ENCODE data around the gene TMEM182.

The TMEM182 gene

GRCh38 chr2:102801098-102801718 is 39.4 kb downstream of the TMEM182 start:
- no peak for DNase-seq (ENCODE audit: low read depth in 2 of 2)

DNA sequence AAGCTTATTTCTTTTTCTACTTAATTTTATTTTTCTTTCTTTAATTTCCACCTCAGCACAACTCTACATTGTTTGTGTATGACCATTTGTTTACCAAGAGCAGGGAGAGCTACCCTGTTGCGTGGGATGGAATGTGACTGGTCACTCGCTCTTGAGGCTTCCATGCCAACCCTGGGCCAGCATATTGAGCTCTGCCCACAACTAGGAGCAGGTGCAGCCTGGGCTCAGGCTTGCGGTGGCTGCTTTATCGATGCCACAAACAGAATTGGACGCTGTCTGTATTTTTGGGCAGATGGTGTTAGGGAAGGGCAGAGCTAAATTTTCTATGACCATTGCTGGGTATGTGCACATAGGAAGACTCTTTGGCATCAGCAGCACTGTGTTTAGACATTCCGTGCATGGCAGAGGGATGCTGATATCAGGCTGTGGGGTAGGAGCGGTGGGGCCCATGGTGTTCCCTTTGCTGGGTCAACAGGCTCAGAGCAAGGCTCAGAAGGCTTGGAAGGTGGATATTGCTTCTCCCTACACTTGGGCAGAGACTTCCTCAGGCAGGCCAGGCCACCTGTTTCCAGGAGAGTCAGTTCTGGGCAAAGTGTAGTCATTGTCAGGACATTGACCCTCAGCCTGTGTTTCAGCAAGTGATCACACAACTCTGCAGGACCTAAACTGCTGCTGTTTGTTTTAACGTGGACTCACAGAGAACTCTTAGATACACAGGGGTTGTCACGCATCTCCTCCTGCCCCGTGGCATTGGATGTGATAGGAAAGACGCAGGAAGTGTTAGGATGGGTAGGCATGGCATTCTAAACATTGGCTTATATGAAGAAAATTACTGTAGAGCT is 40.2 kb downstream of the TMEM182 start:
- DNase-seq (ENCODE audit: low read depth in 2 of 2): no peak

GRCh38 chr2:102803041-102803896 is 41.4 kb downstream of the TMEM182 start:
- no peak for DNase-seq (ENCODE audit: low read depth in 2 of 2)

DNA sequence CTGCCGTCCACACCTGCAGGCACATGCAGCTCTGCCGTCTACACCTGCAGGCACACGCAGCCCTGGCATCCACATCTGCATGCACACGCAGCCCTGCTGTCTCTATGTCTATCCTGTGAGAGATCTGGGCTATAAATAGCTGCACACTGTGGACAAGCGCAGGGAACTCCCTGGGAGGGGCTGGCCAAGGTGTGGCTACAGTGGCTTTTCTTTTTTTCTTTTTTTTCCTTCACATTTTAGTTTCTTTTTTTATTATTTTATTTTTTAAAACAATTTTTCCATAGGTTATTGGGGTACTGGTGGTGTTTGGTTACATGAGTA is 42.0 kb downstream of the TMEM182 start:
- DNase-seq (ENCODE audit: low read depth in 2 of 2): no peak

GRCh38 chr2:102806250-102806837 is 44.5 kb downstream of the TMEM182 start:
- peak in 1 of 2 donors; percentile 2 for DNase-seq (ENCODE audit: low read depth in 2 of 2)

GRCh38 chr2:102809291-102810189 is 47.7 kb downstream of the TMEM182 start:
- DNase-seq (ENCODE audit: low read depth in 2 of 2): no peak

DNA sequence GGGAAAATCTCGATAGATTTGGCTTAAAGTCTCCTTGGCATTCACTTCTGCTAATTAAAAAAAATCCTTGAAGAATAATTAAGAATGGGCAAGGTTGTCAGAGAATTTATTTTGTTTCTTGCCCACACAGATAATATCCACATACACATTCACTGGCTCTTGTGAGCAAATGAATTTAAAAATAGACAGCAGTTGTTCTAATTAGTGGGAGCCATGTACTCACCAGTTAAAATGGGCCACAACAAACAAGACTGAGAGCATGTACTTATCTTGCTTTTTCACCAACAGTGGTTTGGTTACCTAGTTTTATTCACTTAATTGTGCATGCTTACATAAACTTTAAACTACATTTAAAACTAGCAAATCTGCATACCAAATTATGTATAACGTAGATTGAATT is 53.5 kb downstream of the TMEM182 start:
- no peak for DNase-seq (ENCODE audit: low read depth in 2 of 2)

DNA sequence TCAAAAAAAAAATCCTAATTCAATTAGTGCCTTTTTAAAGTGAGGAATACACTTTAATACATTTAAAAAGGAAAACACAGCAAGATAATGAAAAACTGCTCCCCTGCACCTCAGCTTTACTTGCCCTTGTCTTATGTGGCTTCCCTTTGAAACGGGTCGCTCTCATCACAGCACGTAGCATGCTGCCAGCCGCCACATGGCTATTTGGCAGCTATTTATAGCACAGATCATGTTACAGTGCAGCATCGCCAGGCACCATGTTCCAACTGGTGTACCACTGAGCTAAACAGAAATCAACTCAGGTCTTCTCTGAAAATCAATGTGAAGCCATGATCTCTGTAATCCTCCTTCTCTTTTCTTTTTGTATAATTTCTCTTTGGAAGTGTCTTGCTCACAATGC is 65.1 kb downstream of the TMEM182 start:
- no peak for DNase-seq (ENCODE audit: low read depth in 2 of 2)

- no peak for DNase-seq (ENCODE audit: low read depth in 2 of 2)
Measured at GRCh38 chr2:102832789-102833188, 71.0 kb downstream of the TMEM182 start.

DNA sequence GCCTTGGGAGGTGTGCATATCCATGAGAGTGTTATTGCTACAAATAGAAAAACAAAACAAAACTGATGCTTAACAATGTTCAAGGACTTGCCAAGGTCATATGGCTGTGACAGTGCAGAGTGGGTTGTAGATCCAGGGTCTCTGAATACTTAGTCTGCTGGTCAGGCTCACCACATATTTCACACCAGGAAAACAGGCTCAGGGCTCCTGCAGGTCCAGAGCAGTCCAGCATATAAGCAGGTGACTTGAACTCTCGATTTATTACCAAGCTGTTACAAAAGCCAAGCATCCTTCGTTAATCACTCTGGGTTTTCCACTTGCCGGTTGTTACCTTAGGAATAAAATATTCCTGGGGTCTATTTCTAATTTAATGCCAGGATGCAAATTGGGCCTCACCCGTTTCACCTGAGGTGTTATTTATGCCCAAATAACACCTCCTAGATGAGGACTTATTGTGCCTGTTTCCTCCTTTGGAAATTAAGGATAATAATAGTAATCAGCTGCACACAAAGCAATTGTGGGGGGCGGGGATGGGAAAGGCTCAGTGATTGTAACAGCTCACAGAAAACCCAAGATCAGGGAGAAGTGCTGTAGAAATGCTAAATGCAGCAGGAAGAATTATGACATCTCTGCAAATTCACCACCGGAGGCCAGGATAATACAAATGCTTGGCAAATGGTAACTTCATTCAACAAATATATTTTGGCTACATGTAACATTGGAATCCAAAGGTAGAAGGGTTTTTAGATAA is 72.9 kb downstream of the TMEM182 start:
- DNase-seq (ENCODE audit: low read depth in 2 of 2): no peak

GRCh38 chr2:102837626-102838198 is 75.9 kb downstream of the TMEM182 start:
- DNase-seq (ENCODE audit: low read depth in 2 of 2): no peak

GRCh38 chr2:102839668-102840388 is 78.0 kb downstream of the TMEM182 start:
- DNase-seq (ENCODE audit: low read depth in 2 of 2): no peak

DNA sequence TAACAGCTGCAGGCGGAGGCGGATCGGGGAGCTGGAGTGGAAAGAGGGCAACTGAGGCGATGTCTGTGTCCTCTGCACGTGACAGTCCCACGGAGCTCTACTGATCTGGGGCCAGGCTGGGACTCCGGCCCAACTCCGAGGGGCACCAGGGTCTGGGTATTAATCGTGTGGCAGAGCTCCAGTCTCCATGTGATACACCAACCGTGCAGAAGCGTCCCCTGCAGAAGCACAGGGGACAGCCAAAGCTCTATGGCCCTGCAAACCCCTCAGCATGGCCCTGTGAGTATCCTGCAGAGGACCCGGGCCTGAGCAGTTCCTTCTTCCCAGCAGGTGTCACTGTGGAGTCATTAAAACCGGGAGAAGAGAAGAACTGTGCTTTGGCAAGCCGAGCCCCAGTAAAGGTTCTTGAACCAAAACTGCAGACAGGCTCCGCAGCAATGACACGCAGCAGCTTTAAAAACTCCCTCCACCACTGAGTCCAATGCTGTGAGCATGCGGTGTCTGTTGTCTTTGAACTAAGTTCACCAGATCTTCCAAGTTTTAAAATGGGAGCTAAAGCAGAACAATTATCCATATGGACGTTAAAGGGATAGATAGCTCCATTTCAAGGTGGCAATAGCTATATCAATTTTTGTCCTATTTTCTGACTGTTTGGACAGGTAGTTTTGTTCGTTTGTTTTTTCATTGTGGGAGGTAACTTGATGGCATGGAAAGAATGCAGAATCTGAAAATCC is 79.4 kb downstream of the TMEM182 start:
- no peak for DNase-seq (ENCODE audit: low read depth in 2 of 2)

- DNase-seq (ENCODE audit: low read depth in 2 of 2): no peak
Measured at GRCh38 chr2:102843764-102844443, 82.1 kb downstream of the TMEM182 start.

GRCh38 chr2:102844911-102845310 is 83.1 kb downstream of the TMEM182 start:
- no peak for DNase-seq (ENCODE audit: low read depth in 2 of 2)

GRCh38 chr2:102848366-102848839 is 86.6 kb downstream of the TMEM182 start:
- DNase-seq (ENCODE audit: low read depth in 2 of 2): no peak

- no peak for DNase-seq (ENCODE audit: low read depth in 2 of 2)
Measured at GRCh38 chr2:102850888-102851287, 89.1 kb downstream of the TMEM182 start.

- no peak for DNase-seq (ENCODE audit: low read depth in 2 of 2)
Measured at GRCh38 chr2:102852867-102853266, 91.0 kb downstream of the TMEM182 start.

Measured in stimulated activated CD8-positive, alpha-beta memory T cell treated with anti-CD3 and anti-CD28 coated beads, Interleukin-7, amount 100 ng/mL, for 4 hours (primary cell).